Measurements from ENCODE around the gene MBD4. TPM values are rescaled to one million over a fixed set of nuclear protein-coding genes. Genes with fewer than 3 reads are reported as not detected.

MBD4 gene
- total RNA-seq, 1 donor from 2014 or later, result 22.8 TPM

- H3K4me3 Mint-ChIP-seq (ENCODE audit: unreplicated experiment), result no peak overlapping the region
- H3K36me3 Mint-ChIP-seq (ENCODE audit: low read depth, unreplicated experiment), result peaks cover 21% of the 10 kb centered on the region
- Histone ChIP-seq H3K79me2 (ENCODE audit: insufficient read depth, low read length) (no peaks in the 10 kb centered on the region), H3K4me2 (ENCODE audit: low read length) (no peak overlapping the region), H4K20me1 (ENCODE audit: insufficient read depth, low read length) (no peaks in the 10 kb centered on the region), H3K4me3 (ENCODE audit: insufficient read depth, low read depth, low read length) (no peak overlapping the region), H2AFZ (ENCODE audit: low read depth, low read length) (no peak overlapping the region), H3K4me1 (ENCODE audit: insufficient read depth, low read length) (peaks cover 7% of the 10 kb centered on the region), H3K9me3 (ENCODE audit: insufficient read depth, low read depth, low read length) (no peaks in the 10 kb centered on the region), H3K36me3 (ENCODE audit: insufficient read depth, low read length) (peaks cover 13% of the 10 kb centered on the region), H3K9ac (ENCODE audit: low read length) (no peak overlapping the region), H3K27ac (ENCODE audit: low read depth, low read length) (no peak overlapping the region), H3K27me3 (ENCODE audit: insufficient read depth, low read length) (no peaks in the 10 kb centered on the region)
- no peak for TF ChIP-seq EZH2 (IDR thresholded peaks at IDR 0.05; ENCODE audit: insufficient read depth, low read length)
- TF ChIP-seq, protein P1, sequence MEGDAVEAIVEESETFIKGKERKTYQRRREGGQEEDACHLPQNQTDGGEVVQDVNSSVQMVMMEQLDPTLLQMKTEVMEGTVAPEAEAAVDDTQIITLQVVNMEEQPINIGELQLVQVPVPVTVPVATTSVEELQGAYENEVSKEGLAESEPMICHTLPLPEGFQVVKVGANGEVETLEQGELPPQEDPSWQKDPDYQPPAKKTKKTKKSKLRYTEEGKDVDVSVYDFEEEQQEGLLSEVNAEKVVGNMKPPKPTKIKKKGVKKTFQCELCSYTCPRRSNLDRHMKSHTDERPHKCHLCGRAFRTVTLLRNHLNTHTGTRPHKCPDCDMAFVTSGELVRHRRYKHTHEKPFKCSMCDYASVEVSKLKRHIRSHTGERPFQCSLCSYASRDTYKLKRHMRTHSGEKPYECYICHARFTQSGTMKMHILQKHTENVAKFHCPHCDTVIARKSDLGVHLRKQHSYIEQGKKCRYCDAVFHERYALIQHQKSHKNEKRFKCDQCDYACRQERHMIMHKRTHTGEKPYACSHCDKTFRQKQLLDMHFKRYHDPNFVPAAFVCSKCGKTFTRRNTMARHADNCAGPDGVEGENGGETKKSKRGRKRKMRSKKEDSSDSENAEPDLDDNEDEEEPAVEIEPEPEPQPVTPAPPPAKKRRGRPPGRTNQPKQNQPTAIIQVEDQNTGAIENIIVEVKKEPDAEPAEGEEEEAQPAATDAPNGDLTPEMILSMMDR (IDR thresholded peaks at IDR 0.05; ENCODE audit: insufficient read depth, low read depth, low read length), result no peak
- FAIRE-seq, result no peak
- no peak overlapping the region for H3K27ac Mint-ChIP-seq (ENCODE audit: unreplicated experiment)
- H3K27me3 Mint-ChIP-seq (ENCODE audit: low read depth, unreplicated experiment), result no peaks in the 10 kb centered on the region
- no peak for DNase-seq (ENCODE audit: low read depth)
- peaks cover 4% of the 10 kb centered on the region for H3K4me1 Mint-ChIP-seq (ENCODE audit: low read depth, unreplicated experiment)
- no peaks in the 10 kb centered on the region for H3K9me3 Mint-ChIP-seq (ENCODE audit: unreplicated experiment)
Measured at GRCh38 chr3:129473769-129474152, 34.0 kb upstream of the MBD4 start.

- no peaks in the 10 kb centered on the region for H3K9me3 Mint-ChIP-seq (ENCODE audit: unreplicated experiment)
- H3K27ac Mint-ChIP-seq (ENCODE audit: unreplicated experiment), result no peak overlapping the region
- Histone ChIP-seq H3K4me2 (ENCODE audit: low read length) (no peak overlapping the region), H3K79me2 (ENCODE audit: insufficient read depth, low read length) (no peaks in the 10 kb centered on the region), H2AFZ (ENCODE audit: low read depth, low read length) (no peak overlapping the region), H3K27me3 (ENCODE audit: insufficient read depth, low read length) (no peaks in the 10 kb centered on the region), H3K9ac (ENCODE audit: low read length) (no peak overlapping the region), H3K4me3 (ENCODE audit: insufficient read depth, low read depth, low read length) (no peak overlapping the region), H3K4me1 (ENCODE audit: insufficient read depth, low read length) (peaks cover 7% of the 10 kb centered on the region), H3K9me3 (ENCODE audit: insufficient read depth, low read depth, low read length) (no peaks in the 10 kb centered on the region), H4K20me1 (ENCODE audit: insufficient read depth, low read length) (no peaks in the 10 kb centered on the region), H3K27ac (ENCODE audit: low read depth, low read length) (no peak overlapping the region), H3K36me3 (ENCODE audit: insufficient read depth, low read length) (peaks cover 13% of the 10 kb centered on the region)
- H3K4me3 Mint-ChIP-seq (ENCODE audit: unreplicated experiment), result no peak overlapping the region
- H3K27me3 Mint-ChIP-seq (ENCODE audit: low read depth, unreplicated experiment), result no peaks in the 10 kb centered on the region
- TF ChIP-seq, protein P1 (IDR thresholded peaks at IDR 0.05; ENCODE audit: insufficient read depth, low read depth, low read length), result no peak
- TF ChIP-seq EZH2 (IDR thresholded peaks at IDR 0.05; ENCODE audit: insufficient read depth, low read length), result no peak
- peaks cover 4% of the 10 kb centered on the region for H3K4me1 Mint-ChIP-seq (ENCODE audit: low read depth, unreplicated experiment)
- DNase-seq (ENCODE audit: low read depth) (no peak), FAIRE-seq (no peak)
- H3K36me3 Mint-ChIP-seq (ENCODE audit: low read depth, unreplicated experiment), result peaks cover 18% of the 10 kb centered on the region
Measured at GRCh38 chr3:129473067-129473768, 33.5 kb upstream of the MBD4 start.

- H3K27me3 ChIP-seq (ENCODE audit: insufficient read depth, low read length), result no peaks in the 10 kb centered on the region
- H3K27ac ChIP-seq (ENCODE audit: low read depth, low read length), result no peak overlapping the region
- H3K4me3 ChIP-seq (ENCODE audit: insufficient read depth, low read depth, low read length), result no peak overlapping the region
- Mint-ChIP-seq H3K9me3 (ENCODE audit: unreplicated experiment) (no peaks in the 10 kb centered on the region), H3K27me3 (ENCODE audit: low read depth, unreplicated experiment) (no peaks in the 10 kb centered on the region), H3K36me3 (ENCODE audit: low read depth, unreplicated experiment) (peaks cover 10% of the 10 kb centered on the region), H3K27ac (ENCODE audit: unreplicated experiment) (no peak overlapping the region), H3K4me1 (ENCODE audit: low read depth, unreplicated experiment) (peaks cover 4% of the 10 kb centered on the region), H3K4me3 (ENCODE audit: unreplicated experiment) (no peak overlapping the region)
- no peaks in the 10 kb centered on the region for H3K9me3 ChIP-seq (ENCODE audit: insufficient read depth, low read depth, low read length)
- DNase-seq (ENCODE audit: low read depth) (no peak), FAIRE-seq (no peak)
- H3K36me3 ChIP-seq (ENCODE audit: insufficient read depth, low read length), result peaks cover 5% of the 10 kb centered on the region
- no peaks in the 10 kb centered on the region for H3K79me2 ChIP-seq (ENCODE audit: insufficient read depth, low read length)
- no peak overlapping the region for H2AFZ ChIP-seq (ENCODE audit: low read depth, low read length)
- H3K9ac ChIP-seq (ENCODE audit: low read length), result no peak overlapping the region
- TF ChIP-seq, protein P1 (IDR thresholded peaks at IDR 0.05; ENCODE audit: insufficient read depth, low read depth, low read length), result no peak
- TF ChIP-seq EZH2 (IDR thresholded peaks at IDR 0.05; ENCODE audit: insufficient read depth, low read length), result no peak
- no peak overlapping the region for H3K4me2 ChIP-seq (ENCODE audit: low read length)
- H3K4me1 ChIP-seq (ENCODE audit: insufficient read depth, low read length), result peaks cover 7% of the 10 kb centered on the region
- H4K20me1 ChIP-seq (ENCODE audit: insufficient read depth, low read length), result no peaks in the 10 kb centered on the region
Measured at GRCh38 chr3:129470861-129471260, 31.1 kb upstream of the MBD4 start.

Measured in astrocyte (in vitro differentiated cells and primary cell).